Ramos (cell line): ENCODE results near the gene SKOR2.

ENCODE experiments used
- in situ Hi-C: fragments of 300-500 bp; cut with MboI; formaldehyde crosslinking; loops from one replicate; pipeline ENCODE4 v1.14.3; 2022; ENCODE audit warnings: low sequenced_read_pairs; ENCODE audit not compliant: unreplicated experiment

Gene SKOR2, protein sequence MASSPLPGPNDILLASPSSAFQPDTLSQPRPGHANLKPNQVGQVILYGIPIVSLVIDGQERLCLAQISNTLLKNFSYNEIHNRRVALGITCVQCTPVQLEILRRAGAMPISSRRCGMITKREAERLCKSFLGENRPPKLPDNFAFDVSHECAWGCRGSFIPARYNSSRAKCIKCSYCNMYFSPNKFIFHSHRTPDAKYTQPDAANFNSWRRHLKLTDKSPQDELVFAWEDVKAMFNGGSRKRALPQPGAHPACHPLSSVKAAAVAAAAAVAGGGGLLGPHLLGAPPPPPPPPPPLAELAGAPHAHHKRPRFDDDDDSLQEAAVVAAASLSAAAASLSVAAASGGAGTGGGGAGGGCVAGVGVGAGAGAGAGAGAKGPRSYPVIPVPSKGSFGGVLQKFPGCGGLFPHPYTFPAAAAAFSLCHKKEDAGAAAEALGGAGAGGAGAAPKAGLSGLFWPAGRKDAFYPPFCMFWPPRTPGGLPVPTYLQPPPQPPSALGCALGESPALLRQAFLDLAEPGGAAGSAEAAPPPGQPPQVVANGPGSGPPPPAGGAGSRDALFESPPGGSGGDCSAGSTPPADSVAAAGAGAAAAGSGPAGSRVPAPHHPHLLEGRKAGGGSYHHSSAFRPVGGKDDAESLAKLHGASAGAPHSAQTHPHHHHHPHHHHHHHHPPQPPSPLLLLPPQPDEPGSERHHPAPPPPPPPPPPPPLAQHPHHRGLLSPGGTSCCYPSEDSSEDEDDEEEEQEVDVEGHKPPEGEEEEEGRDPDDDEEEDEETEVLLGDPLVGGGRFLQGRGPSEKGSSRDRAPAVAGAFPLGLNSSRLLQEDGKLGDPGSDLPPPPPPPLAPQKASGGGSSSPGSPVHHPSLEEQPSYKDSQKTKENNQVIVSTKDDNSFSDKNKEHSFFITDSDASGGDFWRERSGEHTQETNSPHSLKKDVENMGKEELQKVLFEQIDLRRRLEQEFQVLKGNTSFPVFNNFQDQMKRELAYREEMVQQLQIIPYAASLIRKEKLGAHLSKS

DNA sequence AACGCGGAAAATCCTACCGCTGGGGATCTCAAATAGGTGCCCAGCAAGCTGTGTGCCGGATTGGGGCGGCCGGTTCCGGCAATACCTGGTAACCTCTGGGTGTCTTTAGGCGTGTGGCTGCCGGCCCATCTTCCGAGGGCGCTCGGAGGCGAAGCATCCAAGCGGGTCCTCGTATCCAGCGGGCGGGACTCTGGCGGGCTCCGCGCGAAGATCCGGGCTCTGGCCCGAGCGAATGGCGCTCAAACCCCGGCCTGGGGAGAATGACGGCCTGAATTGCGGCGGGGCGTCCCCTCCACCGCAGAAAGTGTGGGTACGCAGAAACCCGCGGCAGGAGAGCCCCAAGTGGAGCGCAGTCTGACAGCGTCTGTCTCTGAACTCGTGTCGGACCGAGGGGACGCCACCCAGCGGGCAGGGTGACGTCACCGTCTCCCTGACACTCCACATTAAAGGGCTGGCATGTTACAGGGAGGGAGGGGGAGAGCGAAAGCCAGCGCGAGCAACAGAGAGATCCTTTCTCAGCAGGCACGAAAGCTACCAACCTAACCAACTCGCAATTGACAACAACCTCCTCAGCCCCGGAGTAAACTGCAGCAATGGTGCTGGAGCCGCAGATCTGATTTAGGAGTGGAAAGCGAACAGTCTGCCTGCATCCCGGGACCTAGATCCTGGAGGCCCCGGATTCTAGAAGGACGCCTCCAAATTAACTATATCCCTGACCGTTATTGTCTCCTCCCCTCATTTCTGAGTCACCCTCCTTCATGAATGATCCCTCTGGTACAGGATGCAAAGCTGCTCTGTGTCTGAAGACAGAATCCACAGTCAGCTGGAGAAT is at the start of gene SKOR2:
Gene SKOR2 (minus strand): TSS at position 372 of the 832 bp plus-strand sequence. CDS start 2,477 bp downstream, outside the sequence.
- in situ Hi-C loops, result no loop called here

DNA sequence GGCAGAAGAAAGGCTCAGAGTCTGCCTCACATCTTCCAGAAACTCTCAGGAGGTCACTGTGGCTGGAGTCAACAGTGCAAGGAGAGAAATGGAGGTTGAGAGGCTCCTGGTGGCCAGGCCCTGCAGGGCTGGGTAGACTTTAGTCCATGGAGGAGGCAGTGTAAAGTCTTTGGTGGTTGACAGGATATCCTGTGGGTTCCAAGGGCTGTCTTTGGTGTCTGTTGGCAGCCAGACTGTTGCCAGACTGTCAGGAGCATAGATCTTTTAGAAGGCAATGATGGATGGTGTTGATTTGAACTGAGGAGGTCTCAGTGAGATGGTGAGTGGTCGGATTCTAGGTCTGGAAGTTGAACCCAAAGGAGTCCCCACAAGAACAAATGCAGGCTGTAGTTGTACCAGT is 45.0 kb upstream of the SKOR2 start:
- in situ Hi-C loops, result no loop called here

DNA sequence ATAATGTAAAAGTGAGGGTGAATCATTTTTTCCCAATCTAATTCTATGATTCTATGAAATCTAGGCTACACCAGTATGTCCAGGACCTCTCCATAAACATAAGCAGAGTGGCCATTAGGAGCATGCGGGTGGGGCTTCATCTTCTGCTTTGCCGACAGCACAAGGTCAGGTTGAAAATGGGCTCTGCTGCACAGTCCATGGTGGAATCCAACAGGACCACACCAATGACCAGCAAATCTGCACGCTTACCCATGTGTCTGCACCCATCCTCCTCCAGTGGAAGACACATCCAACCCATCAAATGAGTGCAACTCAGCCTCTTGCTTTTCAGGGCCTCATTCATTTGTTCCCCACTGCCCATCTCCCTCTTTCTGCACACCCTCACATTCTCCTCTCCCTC is 43.3 kb upstream of the SKOR2 start:
- in situ Hi-C loops, result no loop called here

DNA sequence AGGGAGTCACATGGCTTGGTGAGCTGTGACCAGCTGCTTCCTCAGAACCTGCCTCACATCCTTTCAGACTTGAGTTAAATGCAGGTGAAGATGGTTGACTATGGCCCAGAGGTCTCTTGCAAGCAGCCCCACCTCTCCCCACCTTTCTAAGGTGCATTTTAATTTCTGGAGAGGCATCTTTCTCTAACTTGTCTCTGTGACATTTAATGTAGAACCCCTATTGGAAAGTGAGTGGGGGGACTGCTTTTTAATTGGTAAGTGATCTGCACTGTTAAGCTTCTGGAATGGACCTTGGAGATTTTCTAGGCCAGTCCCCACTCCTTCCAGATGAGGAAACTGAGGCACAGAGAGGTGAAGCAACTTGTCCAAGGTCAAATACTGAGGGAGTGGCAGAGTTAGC is 37.3 kb upstream of the SKOR2 start:
- in situ Hi-C loops, result no loop called here

DNA sequence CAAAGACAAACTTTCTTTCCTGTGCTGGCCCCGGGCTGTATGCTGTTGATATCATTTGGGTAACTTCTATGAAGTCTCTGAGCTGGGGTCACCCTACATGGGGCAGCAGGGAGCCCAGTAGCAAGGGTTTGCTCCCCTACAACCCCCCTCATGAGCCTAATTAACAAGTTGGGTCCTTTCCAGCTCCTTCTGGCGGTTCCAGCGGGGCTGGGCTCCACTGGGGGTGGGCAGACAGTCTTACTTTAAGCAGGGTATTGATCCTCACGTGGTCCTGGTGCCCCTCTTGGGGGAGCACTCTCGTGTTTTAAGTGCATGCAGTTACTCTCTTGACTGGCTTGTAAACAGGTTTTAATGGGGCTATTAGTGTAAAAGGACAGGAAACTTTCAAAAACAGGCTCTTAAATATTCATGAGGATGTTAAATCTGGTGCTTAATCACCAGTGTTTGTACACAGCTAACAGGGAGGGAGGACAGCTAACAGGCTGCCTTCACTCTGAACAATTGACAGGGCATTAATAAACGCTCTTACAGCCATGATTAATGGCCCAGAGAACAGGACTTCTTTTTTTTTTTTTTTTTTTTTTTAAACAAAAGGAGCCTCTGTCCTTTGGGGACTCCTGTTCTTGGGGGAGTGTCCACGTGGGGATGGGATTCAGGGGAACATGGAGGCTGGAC is 36.6 kb upstream of the SKOR2 start:
- in situ Hi-C loops, result no loop called here

DNA sequence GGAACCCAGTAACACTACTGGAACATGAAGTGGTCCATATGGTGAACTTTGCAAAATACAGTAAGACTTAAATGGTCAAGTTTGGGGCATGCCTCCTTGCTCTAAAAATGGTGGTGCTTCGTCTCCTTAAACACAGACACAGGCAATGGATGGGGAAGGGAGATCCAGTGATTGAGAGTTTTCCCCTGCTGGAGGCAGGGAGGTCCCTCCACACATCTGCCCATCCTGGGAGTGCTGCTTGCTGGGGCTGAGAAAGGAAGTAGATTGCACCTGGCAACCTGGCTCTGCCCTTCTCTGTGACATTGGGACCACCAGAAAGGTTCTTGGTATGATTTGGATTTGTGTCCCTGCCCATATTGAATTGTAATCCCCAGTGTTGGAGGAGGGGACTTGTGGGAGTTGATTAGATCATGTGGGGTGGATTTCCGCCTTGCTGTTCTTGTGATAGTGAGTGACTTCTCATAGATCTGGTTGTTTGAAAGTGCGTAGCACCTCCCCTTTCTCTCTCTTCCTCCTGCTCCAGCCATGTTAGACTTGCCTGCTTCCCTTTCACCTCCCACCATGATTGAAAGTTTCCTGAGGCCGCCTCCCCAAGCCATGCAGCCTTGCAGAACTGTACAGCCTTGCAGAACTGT is 35.4 kb upstream of the SKOR2 start:
- in situ Hi-C loops, result no loop called here

DNA sequence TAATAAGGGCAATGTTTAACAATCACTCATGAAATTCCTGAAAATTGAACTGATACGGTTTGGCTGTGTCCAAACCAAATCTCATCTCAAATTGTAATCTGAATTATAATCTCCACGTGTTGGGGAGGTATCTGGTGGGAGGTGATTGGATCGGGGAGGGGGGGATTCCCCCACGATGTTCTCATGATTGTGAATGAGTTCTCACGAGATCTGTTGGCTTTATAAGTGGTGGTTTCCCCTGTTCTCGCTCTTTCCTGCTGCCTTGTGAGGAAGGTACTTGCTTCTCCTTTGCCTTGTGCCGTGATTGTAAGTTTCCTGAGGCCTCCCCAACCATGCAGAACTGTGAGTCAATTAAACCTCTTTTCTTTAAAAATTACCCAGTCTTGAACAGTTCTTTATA is 34.0 kb upstream of the SKOR2 start:
- in situ Hi-C loops, result no loop called here

DNA sequence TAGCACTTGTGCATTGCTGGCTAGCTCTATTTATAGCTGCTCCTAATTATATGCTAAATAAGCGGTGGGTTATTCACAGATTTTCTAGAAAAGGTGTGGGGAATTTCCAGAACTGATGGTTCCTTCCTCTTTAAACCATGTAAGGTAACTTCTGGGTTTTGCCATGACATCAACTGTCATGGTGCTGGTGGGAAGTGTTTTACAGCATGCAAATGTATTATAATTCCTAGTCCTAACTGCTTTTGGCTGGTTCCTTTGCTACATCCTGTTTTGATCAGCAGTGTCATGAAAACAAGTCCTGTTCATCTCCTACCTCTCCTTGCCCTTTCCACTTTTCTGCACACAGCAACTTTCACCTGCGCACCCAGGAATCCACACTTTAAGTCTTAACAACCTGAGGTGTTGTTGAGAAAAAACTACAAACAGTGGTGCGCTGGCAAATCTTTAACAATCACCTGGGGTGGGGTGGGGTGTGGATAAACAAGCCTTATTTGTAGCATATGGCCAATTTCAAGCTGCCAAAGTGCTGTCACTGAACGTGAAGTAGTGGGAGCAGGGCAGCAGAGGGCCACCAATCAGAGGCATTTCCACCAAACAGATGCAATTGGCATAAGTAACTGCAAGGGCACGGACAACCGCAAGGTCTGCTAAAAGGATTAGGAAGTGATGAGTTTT is 33.4 kb upstream of the SKOR2 start:
- in situ Hi-C loops, result no loop called here

DNA sequence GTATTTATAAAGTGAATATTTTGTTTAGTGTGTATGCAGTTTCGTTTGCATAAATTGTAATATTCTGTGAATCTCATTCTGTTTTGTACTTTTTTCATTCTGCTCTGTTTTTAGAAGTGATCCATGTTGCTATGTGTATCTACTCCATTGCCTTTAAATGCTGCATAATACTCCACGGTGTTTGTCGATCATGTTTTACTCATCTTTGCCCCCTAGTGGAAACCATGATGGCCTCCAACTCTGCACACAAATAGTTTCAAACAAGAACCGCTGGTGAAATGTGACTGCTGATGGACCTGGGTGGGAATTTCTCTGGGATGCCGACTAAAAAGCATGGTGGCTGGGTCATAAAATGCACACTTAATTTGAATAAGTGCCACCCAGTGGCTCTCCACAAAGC is 32.0 kb upstream of the SKOR2 start:
- in situ Hi-C loops, result no loop called here

DNA sequence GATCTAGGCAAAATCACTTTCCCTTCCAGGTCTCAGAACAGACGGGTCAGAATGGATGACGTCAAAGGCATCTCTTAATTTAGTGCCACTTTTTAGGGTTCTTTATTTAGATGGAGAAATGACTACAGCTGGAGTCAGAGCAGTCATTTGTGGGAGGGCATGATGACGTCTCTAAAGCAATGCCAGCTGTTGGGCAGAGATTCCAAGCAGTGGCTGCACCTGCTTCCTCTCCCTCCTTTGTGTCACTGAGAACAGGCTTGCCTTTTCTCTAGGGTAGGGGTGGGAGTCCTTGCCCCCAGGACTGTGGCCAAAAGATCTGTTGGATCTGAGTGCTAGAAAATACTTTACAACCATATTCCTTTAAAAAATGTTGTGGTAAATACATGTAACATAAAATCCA is 28.7 kb upstream of the SKOR2 start:
- in situ Hi-C loops, result no loop called here

DNA sequence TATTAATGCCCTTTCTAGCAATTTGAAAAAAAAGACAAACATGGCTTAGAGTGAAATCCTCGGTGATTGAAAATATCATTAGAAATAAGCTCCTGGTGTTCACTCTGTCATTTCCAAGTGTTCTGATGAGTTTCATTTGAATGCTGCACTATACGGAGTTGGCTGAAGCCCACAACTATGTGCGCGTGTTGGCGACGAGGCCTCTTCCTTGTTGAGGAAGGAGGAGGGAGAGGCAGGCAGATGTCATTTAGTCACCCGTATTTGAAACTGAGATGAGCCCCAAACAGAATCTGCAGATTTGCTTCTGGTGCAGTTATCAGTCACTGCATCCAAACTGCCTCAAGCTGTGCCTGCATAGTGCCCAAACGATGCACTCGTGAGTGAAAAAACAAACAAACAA is 23.5 kb upstream of the SKOR2 start:
- in situ Hi-C loops, result no loop called here

DNA sequence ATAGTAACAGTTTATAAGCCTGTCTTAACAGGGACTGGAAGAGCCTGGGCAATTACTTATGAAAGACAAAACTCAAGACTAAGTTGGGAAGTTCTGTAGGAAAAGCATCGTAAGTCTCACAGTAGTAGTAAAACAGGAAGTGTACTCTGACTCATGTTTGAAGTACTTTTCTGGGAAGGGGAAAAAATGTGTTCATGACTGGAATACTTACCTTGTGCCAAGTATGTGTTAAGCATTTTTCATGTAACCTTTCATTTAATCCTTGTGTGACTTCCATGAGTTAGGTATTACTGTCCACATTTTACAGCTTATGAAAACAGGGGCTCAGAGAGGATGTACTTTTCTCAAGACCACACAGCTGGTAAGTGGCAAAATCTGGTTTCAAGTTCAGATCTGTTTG is 13.7 kb upstream of the SKOR2 start:
- in situ Hi-C loops, result no loop called here

DNA sequence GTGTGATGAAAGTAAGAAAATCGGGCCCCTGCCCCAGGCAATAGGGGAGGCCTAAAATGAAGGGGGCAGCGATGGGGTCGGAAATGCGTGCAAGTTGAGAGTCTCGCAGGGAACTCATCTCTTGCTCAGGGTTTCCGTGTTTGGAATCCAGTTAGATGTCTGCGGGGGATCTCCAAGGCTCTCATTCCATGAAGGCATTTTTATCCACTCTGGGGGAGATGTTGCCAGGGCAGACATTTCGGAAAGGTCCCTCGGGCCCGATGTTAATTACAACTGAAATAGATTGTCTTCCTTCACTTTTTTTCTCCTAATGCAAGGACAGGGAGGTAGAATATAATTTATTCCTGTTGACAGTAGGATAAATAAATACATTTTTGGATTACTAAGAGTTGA is 12.8 kb upstream of the SKOR2 start:
- in situ Hi-C loops, result no loop called here

DNA sequence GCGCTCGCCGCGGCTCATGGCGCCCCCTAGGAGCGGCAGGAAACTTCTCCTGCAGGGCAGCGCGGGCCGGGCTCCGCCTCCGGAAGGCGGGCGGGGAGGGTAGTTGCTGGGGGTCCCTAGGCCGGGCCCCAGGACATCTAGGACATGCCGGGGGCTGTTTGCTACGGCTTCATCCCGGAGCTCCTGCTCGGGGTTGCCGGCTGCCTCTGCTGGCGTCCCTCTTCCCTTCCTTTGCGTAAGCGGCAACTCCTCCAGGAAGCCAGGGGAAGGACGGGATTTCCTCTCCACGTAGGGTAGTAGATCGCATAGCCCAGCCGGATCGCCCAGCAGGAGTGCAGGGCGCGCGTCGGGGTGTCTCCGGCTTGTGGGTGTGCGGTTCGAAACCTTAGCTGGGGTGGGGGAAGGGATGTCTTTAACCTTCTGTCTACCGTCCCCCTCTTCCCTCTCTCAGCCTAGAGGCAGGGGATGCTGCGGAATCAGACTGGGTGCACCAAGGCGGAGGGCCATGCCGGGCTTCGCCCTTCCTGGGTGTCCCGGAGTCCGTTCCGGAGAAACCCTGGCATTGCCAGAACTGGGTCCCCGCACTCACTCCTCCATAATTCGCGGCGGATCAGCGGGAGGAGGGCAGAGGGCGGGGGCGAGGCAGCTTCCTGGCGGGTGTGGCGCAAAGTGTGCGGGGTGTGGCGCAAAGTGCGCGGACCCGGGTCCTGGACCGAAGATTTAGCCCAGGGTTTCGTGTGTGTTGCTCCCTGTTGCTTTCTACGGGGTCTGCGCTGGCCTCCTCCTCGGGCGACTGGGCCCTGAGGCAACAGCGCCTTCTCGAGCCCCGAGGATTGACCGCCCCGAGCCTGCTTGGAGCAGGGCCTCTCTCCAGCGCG is 12.2 kb upstream of the SKOR2 start:
- in situ Hi-C loops, result no loop called here

DNA sequence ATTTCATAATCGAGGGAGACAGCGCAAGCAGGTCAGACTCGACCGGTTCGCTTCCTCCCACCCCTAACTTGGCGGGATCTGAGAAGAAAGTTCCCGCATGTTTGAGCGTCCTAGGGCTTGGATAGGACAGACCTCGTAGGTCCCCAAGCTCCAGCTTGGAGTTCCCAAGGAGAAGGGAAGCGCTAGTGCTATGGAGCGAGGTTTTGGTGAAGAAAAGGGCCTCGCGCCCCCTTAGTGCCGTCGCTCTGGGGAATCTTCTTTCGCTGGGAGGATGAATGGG is 11.6 kb upstream of the SKOR2 start:
- in situ Hi-C loops, result no loop called here

DNA sequence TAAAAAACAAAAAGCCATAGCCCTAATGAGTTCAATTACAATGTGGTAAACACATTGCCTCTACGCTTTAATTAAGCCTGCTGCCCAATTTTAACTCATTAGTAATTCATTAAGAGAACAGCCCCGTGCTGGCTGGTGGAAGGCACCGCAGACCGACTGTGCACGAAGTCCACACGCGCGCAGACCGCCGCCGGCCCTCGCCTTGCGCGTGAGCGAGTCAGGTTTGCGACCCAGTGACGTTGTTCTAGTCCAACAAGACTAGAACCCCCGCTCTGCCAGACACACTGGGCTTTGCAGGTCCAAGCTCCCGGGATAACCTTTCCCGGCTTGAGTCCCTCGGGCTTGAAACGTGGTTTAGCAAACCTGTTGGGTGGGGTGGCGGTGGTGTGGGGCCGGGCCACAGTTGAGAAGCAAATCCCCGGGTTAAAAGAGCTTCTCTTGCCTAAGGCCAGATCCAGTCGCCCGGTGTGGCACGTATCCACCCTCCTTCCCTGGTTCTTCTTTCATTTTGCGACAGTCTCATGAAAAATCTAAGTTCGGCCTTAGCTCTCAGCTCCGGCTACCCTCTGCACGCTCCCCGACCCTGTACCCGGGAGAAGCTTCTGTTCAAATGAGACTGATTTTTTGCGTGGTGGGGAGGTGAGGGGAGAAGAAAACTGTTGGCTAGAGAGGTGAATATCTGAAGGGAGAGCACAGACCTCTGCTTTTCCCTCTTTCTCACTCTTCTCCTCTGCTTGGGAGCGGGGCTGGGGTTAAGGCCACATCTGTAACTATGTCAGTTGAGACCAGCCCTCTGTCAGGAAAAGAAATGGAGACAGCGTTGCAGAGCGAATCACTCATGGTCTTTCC is 11.1 kb upstream of the SKOR2 start:
- in situ Hi-C loops, result no loop called here

DNA sequence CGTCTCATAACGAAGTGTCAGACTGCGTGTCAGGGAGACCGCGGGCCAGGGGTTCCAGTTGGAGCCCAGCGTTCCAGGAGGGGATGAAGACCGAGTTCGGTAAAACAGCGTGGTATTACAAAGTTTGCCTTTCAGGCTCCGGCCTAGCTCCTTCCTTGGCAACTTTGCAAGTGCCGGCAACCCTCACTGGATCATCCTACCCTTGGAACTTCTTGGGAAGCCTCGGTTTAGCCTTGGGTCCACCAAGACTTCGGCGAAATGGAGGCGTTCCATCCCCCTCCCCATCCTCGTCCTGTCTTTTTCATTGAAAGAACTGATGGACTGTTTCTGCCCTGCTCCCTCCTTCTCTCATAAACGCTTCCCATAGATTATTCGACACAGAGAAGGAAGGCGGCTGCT is 10.4 kb upstream of the SKOR2 start:
- in situ Hi-C loops, result no loop called here
